WTC11 (cell line): ENCODE results near the gene PLCL2. TPM values are rescaled to one million over a fixed set of nuclear protein-coding genes. Genes with fewer than 3 reads are reported as not detected.

Experiments
- ATAC-seq: fragments of 200-7000 bp; cut with Tn5 transposase; 2 replicates; pipeline ENCODE4 v1.10.0; 2021; ENCODE audit warnings: mild to moderate bottlenecking, moderate library complexity
- CTCF ChIA-PET: fragments of 300-600 bp; sonication (Branson Sonifier 250); formaldehyde crosslinking; loops from one replicate; lab custom pipeline; 2021; ENCODE audit warnings: antibody characterized with exemption; lab: Charles Lee
- POLR2A ChIA-PET: fragments of 350-600 bp; sonication (Branson Sonifier 250); formaldehyde crosslinking; loops from one replicate; lab custom pipeline; 2021; ENCODE audit warnings: antibody characterized with exemption; lab: Charles Lee
- DNase-seq: peaks from one replicate; pipeline ENCODE4 v3.0.0; 2021; ENCODE audit warnings: low spot score
- H3K27ac Mint-ChIP-seq: 2 replicates; pipeline ENCODE4 v1.8.0; 2021; ENCODE audit warnings: mixed read lengths
- H3K27me3 Mint-ChIP-seq: 2 replicates; pipeline ENCODE4 v1.8.0; 2021; ENCODE audit warnings: low read depth, mild to moderate bottlenecking, moderate library complexity, mixed read lengths
- H3K36me3 Mint-ChIP-seq: 2 replicates; pipeline ENCODE4 v1.8.0; 2021; ENCODE audit warnings: mixed read lengths
- H3K4me1 Mint-ChIP-seq: 2 replicates; pipeline ENCODE4 v1.8.0; 2022; ENCODE audit warnings: mixed read lengths
- H3K4me3 Mint-ChIP-seq: 2 replicates; pipeline ENCODE4 v1.8.0; 2021; ENCODE audit warnings: mild to moderate bottlenecking, moderate library complexity, mixed read lengths
- H3K9me3 Mint-ChIP-seq: 2 replicates; pipeline ENCODE4 v1.8.0; 2021; ENCODE audit warnings: mixed read lengths
- CBFB ChIP-seq: sonication (generic); formaldehyde crosslinking; IDR thresholded peaks from 2 replicates; pipeline ENCODE4 v1.8.1; 2022; ENCODE audit warnings: mild to moderate bottlenecking, low read depth, missing genetic modification reagents
- EMX1 ChIP-seq: fragments of 250-450 bp; sonication (Bioruptor Pico); IDR thresholded peaks from 2 replicates; pipeline ENCODE4 v1.8.0; 2021; ENCODE audit warnings: mild to moderate bottlenecking
- FOXP4 ChIP-seq: sonication (generic); formaldehyde crosslinking; IDR thresholded peaks from 2 replicates; pipeline ENCODE4 v1.8.0; 2022; ENCODE audit warnings: mild to moderate bottlenecking, missing genetic modification reagents
- HMGA2 ChIP-seq: fragments of 250-450 bp; sonication (Bioruptor Pico); IDR thresholded peaks from 2 replicates; pipeline ENCODE4 v1.4.0; 2021; ENCODE audit warnings: mild to moderate bottlenecking, moderate library complexity
- IRF1 ChIP-seq: sonication (generic); formaldehyde crosslinking; IDR thresholded peaks from 2 replicates; pipeline ENCODE4 v1.8.0; 2023; ENCODE audit warnings: missing genetic modification reagents
- NFYB ChIP-seq: sonication (generic); formaldehyde crosslinking; conservative IDR thresholded peaks from 2 replicates; pipeline ENCODE4 v1.8.0; 2022; ENCODE audit warnings: low read depth, missing genetic modification reagents
- NR1H2 ChIP-seq: sonication (generic); formaldehyde crosslinking; IDR thresholded peaks from 2 replicates; pipeline ENCODE4 v1.9.0; 2021; ENCODE audit warnings: mild to moderate bottlenecking, moderate library complexity, missing genetic modification reagents
- NR2C2 ChIP-seq: sonication (generic); formaldehyde crosslinking; IDR thresholded peaks from 2 replicates; pipeline ENCODE4 v1.8.0; 2022; ENCODE audit warnings: mild to moderate bottlenecking, missing genetic modification reagents
- SMAD3 ChIP-seq: sonication (generic); formaldehyde crosslinking; IDR thresholded peaks from 2 replicates; pipeline ENCODE4 v1.8.0; 2022; ENCODE audit warnings: missing genetic modification reagents, mild to moderate bottlenecking, borderline replicate concordance
- SMAD4 ChIP-seq: sonication (generic); formaldehyde crosslinking; IDR thresholded peaks from 2 replicates; pipeline ENCODE4 v1.8.0; 2022; ENCODE audit warnings: mild to moderate bottlenecking, missing genetic modification reagents
- ZNF396 ChIP-seq: fragments of 250-450 bp; sonication (Bioruptor Pico); IDR thresholded peaks from 2 replicates; pipeline ENCODE4 v1.8.0; 2021; ENCODE audit warnings: mild to moderate bottlenecking, moderate library complexity, borderline replicate concordance
- total RNA-seq: library from RNA; stranded (reverse); gene quantifications from 3 replicates; pipeline ENCODE4 v1.2.3, GENCODE V29; 2021
- TF ChIP-seq, protein P1 (sequence below): sonication (generic); formaldehyde crosslinking; IDR thresholded peaks from 2 replicates; pipeline ENCODE4 v1.8.1; 2023; ENCODE audit warnings: mild to moderate bottlenecking, missing genetic modification reagents, moderate library complexity
- TF ChIP-seq, protein P2 (sequence below): fragments of 250-450 bp; sonication (Bioruptor Pico); IDR thresholded peaks from 2 replicates; pipeline ENCODE4 v1.9.0; 2021; ENCODE audit warnings: mild to moderate bottlenecking
- TF ChIP-seq, protein P3 (sequence below): sonication (generic); formaldehyde crosslinking; IDR thresholded peaks from 2 replicates; pipeline ENCODE4 v1.8.0; 2023; ENCODE audit warnings: mild to moderate bottlenecking, missing genetic modification reagents
- TF ChIP-seq, protein P4 (sequence below): sonication (generic); formaldehyde crosslinking; IDR thresholded peaks from 2 replicates; pipeline ENCODE4 v1.8.1; 2023; ENCODE audit warnings: mild to moderate bottlenecking, missing genetic modification reagents
- TF ChIP-seq, protein P5 (sequence below): sonication (generic); formaldehyde crosslinking; IDR thresholded peaks from 2 replicates; pipeline ENCODE4 v1.8.1; 2022; ENCODE audit warnings: low read depth, missing genetic modification reagents, borderline replicate concordance
- TF ChIP-seq, protein P6 (sequence below): fragments of 250-450 bp; sonication (Bioruptor Pico); IDR thresholded peaks from 2 replicates; pipeline ENCODE4 v1.9.0; 2021; ENCODE audit warnings: mild to moderate bottlenecking, borderline replicate concordance
- TF ChIP-seq, protein P7 (sequence below): sonication (generic); formaldehyde crosslinking; conservative IDR thresholded peaks from 2 replicates; pipeline ENCODE4 v1.8.1; 2023; ENCODE audit warnings: mild to moderate bottlenecking, low read depth, missing genetic modification reagents, moderate library complexity
- TF ChIP-seq, protein P8 (sequence below): sonication (generic); formaldehyde crosslinking; IDR thresholded peaks from 2 replicates; pipeline ENCODE4 v1.8.1; 2023; ENCODE audit warnings: mild to moderate bottlenecking, missing genetic modification reagents, moderate library complexity

The PLCL2 gene
- total RNA-seq, 1 experiment from 2014 or later, result 11.8 TPM

DNA sequence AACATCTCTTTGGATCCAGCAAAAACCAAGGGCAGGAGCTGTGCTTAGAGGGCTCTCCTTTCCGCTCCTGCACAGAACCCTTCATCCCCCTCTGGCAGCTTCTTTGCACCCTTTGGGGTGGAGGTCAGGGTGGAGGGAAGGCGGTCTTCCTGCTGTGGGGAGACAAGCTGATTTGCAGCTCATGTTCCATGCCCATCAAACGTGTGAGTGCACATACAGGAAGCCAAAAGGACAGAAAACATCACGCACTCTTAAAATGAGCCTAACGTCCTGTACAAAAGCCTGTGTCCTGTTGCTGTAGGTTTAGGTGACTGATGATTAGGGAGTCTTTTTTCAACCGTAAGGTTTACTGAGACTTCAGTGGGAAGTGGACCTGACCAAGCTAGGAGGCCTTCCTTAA, 195.2 kb downstream of the PLCL2 start:
- Mint-ChIP-seq H3K4me1 (no peaks in the 10 kb centered on the region), H3K36me3 (peaks cover 8% of the 10 kb centered on the region), H3K9me3 (peaks cover 23% of the 10 kb centered on the region), H3K4me3 (no peak overlapping the region), H3K27ac (no peak overlapping the region), H3K27me3 (no peaks in the 10 kb centered on the region)
- CTCF ChIA-PET, result no interaction called here
- DNase-seq (no peak), ATAC-seq (no peak)
- POLR2A ChIA-PET, result no interaction called here
- TF ChIP-seq, protein P1, sequence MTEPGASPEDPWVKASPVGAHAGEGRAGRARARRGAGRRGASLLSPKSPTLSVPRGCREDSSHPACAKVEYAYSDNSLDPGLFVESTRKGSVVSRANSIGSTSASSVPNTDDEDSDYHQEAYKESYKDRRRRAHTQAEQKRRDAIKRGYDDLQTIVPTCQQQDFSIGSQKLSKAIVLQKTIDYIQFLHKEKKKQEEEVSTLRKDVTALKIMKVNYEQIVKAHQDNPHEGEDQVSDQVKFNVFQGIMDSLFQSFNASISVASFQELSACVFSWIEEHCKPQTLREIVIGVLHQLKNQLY, result no peak
- no peak for TF ChIP-seq HMGA2
- TF ChIP-seq, protein P2, sequence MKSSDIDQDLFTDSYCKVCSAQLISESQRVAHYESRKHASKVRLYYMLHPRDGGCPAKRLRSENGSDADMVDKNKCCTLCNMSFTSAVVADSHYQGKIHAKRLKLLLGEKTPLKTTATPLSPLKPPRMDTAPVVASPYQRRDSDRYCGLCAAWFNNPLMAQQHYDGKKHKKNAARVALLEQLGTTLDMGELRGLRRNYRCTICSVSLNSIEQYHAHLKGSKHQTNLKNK (CRISPR knock-in tag), result no peak
- no peak for TF ChIP-seq NR1H2 (CRISPR knock-in tag)
- no peak for TF ChIP-seq SMAD4
- no peak for TF ChIP-seq ZNF396
- TF ChIP-seq, protein P3, sequence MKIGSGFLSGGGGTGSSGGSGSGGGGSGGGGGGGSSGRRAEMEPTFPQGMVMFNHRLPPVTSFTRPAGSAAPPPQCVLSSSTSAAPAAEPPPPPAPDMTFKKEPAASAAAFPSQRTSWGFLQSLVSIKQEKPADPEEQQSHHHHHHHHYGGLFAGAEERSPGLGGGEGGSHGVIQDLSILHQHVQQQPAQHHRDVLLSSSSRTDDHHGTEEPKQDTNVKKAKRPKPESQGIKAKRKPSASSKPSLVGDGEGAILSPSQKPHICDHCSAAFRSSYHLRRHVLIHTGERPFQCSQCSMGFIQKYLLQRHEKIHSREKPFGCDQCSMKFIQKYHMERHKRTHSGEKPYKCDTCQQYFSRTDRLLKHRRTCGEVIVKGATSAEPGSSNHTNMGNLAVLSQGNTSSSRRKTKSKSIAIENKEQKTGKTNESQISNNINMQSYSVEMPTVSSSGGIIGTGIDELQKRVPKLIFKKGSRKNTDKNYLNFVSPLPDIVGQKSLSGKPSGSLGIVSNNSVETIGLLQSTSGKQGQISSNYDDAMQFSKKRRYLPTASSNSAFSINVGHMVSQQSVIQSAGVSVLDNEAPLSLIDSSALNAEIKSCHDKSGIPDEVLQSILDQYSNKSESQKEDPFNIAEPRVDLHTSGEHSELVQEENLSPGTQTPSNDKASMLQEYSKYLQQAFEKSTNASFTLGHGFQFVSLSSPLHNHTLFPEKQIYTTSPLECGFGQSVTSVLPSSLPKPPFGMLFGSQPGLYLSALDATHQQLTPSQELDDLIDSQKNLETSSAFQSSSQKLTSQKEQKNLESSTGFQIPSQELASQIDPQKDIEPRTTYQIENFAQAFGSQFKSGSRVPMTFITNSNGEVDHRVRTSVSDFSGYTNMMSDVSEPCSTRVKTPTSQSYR, result no peak
- no peak for TF ChIP-seq EMX1 (CRISPR knock-in tag)
- no peak for TF ChIP-seq IRF1 (CRISPR knock-in tag)
- TF ChIP-seq, protein P4, sequence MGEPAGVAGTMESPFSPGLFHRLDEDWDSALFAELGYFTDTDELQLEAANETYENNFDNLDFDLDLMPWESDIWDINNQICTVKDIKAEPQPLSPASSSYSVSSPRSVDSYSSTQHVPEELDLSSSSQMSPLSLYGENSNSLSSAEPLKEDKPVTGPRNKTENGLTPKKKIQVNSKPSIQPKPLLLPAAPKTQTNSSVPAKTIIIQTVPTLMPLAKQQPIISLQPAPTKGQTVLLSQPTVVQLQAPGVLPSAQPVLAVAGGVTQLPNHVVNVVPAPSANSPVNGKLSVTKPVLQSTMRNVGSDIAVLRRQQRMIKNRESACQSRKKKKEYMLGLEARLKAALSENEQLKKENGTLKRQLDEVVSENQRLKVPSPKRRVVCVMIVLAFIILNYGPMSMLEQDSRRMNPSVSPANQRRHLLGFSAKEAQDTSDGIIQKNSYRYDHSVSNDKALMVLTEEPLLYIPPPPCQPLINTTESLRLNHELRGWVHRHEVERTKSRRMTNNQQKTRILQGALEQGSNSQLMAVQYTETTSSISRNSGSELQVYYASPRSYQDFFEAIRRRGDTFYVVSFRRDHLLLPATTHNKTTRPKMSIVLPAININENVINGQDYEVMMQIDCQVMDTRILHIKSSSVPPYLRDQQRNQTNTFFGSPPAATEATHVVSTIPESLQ (CRISPR knock-in tag), result no peak
- TF ChIP-seq, protein P5, sequence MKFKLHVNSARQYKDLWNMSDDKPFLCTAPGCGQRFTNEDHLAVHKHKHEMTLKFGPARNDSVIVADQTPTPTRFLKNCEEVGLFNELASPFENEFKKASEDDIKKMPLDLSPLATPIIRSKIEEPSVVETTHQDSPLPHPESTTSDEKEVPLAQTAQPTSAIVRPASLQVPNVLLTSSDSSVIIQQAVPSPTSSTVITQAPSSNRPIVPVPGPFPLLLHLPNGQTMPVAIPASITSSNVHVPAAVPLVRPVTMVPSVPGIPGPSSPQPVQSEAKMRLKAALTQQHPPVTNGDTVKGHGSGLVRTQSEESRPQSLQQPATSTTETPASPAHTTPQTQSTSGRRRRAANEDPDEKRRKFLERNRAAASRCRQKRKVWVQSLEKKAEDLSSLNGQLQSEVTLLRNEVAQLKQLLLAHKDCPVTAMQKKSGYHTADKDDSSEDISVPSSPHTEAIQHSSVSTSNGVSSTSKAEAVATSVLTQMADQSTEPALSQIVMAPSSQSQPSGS (CRISPR knock-in tag), result no peak
- TF ChIP-seq NR2C2, result no peak
- TF ChIP-seq, protein P6, sequence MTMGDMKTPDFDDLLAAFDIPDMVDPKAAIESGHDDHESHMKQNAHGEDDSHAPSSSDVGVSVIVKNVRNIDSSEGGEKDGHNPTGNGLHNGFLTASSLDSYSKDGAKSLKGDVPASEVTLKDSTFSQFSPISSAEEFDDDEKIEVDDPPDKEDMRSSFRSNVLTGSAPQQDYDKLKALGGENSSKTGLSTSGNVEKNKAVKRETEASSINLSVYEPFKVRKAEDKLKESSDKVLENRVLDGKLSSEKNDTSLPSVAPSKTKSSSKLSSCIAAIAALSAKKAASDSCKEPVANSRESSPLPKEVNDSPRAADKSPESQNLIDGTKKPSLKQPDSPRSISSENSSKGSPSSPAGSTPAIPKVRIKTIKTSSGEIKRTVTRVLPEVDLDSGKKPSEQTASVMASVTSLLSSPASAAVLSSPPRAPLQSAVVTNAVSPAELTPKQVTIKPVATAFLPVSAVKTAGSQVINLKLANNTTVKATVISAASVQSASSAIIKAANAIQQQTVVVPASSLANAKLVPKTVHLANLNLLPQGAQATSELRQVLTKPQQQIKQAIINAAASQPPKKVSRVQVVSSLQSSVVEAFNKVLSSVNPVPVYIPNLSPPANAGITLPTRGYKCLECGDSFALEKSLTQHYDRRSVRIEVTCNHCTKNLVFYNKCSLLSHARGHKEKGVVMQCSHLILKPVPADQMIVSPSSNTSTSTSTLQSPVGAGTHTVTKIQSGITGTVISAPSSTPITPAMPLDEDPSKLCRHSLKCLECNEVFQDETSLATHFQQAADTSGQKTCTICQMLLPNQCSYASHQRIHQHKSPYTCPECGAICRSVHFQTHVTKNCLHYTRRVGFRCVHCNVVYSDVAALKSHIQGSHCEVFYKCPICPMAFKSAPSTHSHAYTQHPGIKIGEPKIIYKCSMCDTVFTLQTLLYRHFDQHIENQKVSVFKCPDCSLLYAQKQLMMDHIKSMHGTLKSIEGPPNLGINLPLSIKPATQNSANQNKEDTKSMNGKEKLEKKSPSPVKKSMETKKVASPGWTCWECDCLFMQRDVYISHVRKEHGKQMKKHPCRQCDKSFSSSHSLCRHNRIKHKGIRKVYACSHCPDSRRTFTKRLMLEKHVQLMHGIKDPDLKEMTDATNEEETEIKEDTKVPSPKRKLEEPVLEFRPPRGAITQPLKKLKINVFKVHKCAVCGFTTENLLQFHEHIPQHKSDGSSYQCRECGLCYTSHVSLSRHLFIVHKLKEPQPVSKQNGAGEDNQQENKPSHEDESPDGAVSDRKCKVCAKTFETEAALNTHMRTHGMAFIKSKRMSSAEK (CRISPR knock-in tag), result no peak
- TF ChIP-seq, protein P7, sequence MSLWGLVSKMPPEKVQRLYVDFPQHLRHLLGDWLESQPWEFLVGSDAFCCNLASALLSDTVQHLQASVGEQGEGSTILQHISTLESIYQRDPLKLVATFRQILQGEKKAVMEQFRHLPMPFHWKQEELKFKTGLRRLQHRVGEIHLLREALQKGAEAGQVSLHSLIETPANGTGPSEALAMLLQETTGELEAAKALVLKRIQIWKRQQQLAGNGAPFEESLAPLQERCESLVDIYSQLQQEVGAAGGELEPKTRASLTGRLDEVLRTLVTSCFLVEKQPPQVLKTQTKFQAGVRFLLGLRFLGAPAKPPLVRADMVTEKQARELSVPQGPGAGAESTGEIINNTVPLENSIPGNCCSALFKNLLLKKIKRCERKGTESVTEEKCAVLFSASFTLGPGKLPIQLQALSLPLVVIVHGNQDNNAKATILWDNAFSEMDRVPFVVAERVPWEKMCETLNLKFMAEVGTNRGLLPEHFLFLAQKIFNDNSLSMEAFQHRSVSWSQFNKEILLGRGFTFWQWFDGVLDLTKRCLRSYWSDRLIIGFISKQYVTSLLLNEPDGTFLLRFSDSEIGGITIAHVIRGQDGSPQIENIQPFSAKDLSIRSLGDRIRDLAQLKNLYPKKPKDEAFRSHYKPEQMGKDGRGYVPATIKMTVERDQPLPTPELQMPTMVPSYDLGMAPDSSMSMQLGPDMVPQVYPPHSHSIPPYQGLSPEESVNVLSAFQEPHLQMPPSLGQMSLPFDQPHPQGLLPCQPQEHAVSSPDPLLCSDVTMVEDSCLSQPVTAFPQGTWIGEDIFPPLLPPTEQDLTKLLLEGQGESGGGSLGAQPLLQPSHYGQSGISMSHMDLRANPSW (CRISPR knock-in tag), result no peak
- TF ChIP-seq CBFB, result no peak
- no peak for TF ChIP-seq NFYB (CRISPR knock-in tag)
- TF ChIP-seq, protein P8, sequence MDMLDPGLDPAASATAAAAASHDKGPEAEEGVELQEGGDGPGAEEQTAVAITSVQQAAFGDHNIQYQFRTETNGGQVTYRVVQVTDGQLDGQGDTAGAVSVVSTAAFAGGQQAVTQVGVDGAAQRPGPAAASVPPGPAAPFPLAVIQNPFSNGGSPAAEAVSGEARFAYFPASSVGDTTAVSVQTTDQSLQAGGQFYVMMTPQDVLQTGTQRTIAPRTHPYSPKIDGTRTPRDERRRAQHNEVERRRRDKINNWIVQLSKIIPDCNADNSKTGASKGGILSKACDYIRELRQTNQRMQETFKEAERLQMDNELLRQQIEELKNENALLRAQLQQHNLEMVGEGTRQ (CRISPR knock-in tag), result no peak
- TF ChIP-seq FOXP4, result no peak
- TF ChIP-seq SMAD3 (CRISPR knock-in tag), result no peak
